Keratinocyte (primary cell): ENCODE measurements around the gene GPR176. TPM values are rescaled to one million over a fixed set of nuclear protein-coding genes. Genes with fewer than 3 reads are reported as not detected.

Source experiments
- DNase-seq: peaks from one replicate; pipeline ENCODE4 v3.0.0-alpha.2; 2011; ENCODE audit warnings: low read depth, missing footprints, low spot score
- FAIRE-seq: peaks from 2 replicates; lab custom pipeline; 2011; peaks lifted over from hg19 to GRCh38; lab: Jason Lieb, UNC
- H2AFZ ChIP-seq: 2 replicates; pipeline ENCODE4 v1.6.0; 2012; ENCODE audit warnings: low read length, control low read depth, inconsistent platforms; ENCODE audit not compliant: control insufficient read depth
- H3K27ac ChIP-seq: 2 replicates; pipeline ENCODE4 v1.5.1; 2011; ENCODE audit warnings: low read length; ENCODE audit not compliant: control insufficient read depth, insufficient read depth
- H3K27me3 ChIP-seq: 3 replicates; pipeline ENCODE4 v1.6.0; 2011; ENCODE audit warnings: low read length; ENCODE audit not compliant: control insufficient read depth, insufficient read depth; ENCODE audit errors: extremely low read depth
- H3K36me3 ChIP-seq, 2 experiments: 2 replicates in 1 of 2; 3 replicates in 1 of 2; pipeline ENCODE4 v1.5.1; 2011; ENCODE audit warnings: low read length in 2 of 2, mild to moderate bottlenecking in 1 of 2; ENCODE audit not compliant: control insufficient read depth in 2 of 2, insufficient read depth in 2 of 2; ENCODE audit errors: extremely low read depth in 1 of 2
- H3K4me1 ChIP-seq: 3 replicates; pipeline ENCODE4 v1.5.1; 2011; ENCODE audit warnings: low read length; ENCODE audit not compliant: control insufficient read depth, insufficient read depth; ENCODE audit errors: extremely low read depth
- H3K4me2 ChIP-seq: 3 replicates; pipeline ENCODE4 v1.6.0; 2011; ENCODE audit warnings: low read depth, low read length; ENCODE audit not compliant: control insufficient read depth, insufficient read depth; ENCODE audit errors: extremely low read depth
- H3K4me3 ChIP-seq, 3 experiments: fragments of 200-600 bp in 1 of 3; sonication (generic) in 1 of 3; 2 replicates in 2 of 3; 3 replicates in 1 of 3; pipeline ENCODE4 v1.5.1; 2011 to 2016; ENCODE audit warnings: low read length in 3 of 3, mild to moderate bottlenecking in 3 of 3, control low read depth in 2 of 3, inconsistent platforms in 1 of 3, low read depth in 1 of 3, mixed read lengths in 1 of 3, mixed run types in 1 of 3, moderate library complexity in 1 of 3; ENCODE audit not compliant: control insufficient read depth in 2 of 3, insufficient read depth in 2 of 3; ENCODE audit errors: extremely low read depth in 1 of 3
- H3K79me2 ChIP-seq: 2 replicates; pipeline ENCODE4 v1.6.0; 2012; ENCODE audit warnings: low read length; ENCODE audit not compliant: control insufficient read depth, insufficient read depth
- H3K9ac ChIP-seq: 3 replicates; pipeline ENCODE4 v1.6.0; 2011; ENCODE audit warnings: low read length; ENCODE audit not compliant: control insufficient read depth, insufficient read depth; ENCODE audit errors: extremely low read depth
- H3K9me1 ChIP-seq: 3 replicates; pipeline ENCODE4 v1.6.0; 2011; ENCODE audit warnings: low read length; ENCODE audit not compliant: control insufficient read depth, insufficient read depth; ENCODE audit errors: extremely low read depth
- H3K9me3 ChIP-seq: 2 replicates; pipeline ENCODE4 v1.5.1; 2012; ENCODE audit warnings: low read depth, low read length; ENCODE audit not compliant: control insufficient read depth
- H4K20me1 ChIP-seq: 3 replicates; pipeline ENCODE4 v1.6.0; 2011; ENCODE audit warnings: low read length; ENCODE audit not compliant: control insufficient read depth, insufficient read depth; ENCODE audit errors: extremely low read depth
- EZH2 ChIP-seq: IDR thresholded peaks from one replicate; pipeline ENCODE4 v1.6.1; 2012; ENCODE audit warnings: inconsistent platforms, mild to moderate bottlenecking, low read length, moderate library complexity
- dilution Hi-C: fragments of 300-500 bp; cut with MboI; formaldehyde crosslinking; loops from one replicate; pipeline ENCODE4 v1.7.0; 2020; ENCODE audit warnings: low sequenced_read_pairs; ENCODE audit not compliant: extremely low pct_ligation_motif_present
- polyA plus RNA-seq, 5 experiments: library from polyadenylated mRNA; depleted of rRNA in 3 of 5; stranded (reverse) in 3 of 5; stranded (forward) in 1 of 5; unstranded in 1 of 5; fragments of >200 nt; gene quantifications; 1 replicate in 1 of 5; 2 replicates in 3 of 5; 3 replicates in 1 of 5; pipeline versions ENCODE4 v1.2.1 to v1.2.3, GENCODE V29; 2011 to 2012; ENCODE audit warnings: missing spikeins in 2 of 5, low read depth in 1 of 5, low replicate concordance in 1 of 5
- TF ChIP-seq, protein P1 (sequence below), 3 experiments: IDR thresholded peaks in 1 of 3; conservative IDR thresholded peaks in 1 of 3; optimal IDR thresholded peaks in 1 of 3; 2 replicates in 2 of 3; 3 replicates in 1 of 3; pipeline versions ENCODE3 to v1.5.1; 2011; ENCODE audit warnings: low read length in 3 of 3, mild to moderate bottlenecking in 3 of 3, moderate library complexity in 2 of 3, control low read depth in 1 of 3, inconsistent platforms in 1 of 3; ENCODE audit not compliant: insufficient read depth in 2 of 3; ENCODE audit errors: extremely low read depth in 1 of 3

GPR176 gene
- polyA plus RNA-seq, 1 donor (not counting 4 experiments of a cell fraction or from before 2014, with no cell fraction given): 12.5 TPM

DNA sequence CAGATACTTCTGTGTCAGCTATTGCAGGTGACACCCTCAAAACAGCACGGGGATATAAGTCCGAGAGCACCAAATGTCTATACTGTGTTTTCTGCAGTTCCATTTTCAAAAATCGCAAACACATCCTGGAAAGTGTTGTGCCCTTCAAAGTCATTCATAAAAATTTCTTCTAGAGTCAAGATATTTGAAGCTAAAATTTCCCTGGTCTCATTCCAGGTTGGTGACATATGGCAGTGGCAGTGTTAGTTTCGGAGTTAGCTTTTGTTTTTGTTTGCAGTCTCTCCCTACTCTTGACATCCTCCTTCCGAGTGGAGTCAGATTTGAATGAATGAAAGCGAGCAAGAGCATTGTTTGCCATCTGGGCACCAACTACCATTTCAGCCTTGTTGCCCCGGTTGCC is 134.2 kb downstream of the GPR176 start:
- Histone ChIP-seq H3K79me2 (peaks cover 8% of the 10 kb centered on the region), H3K9ac (no peak overlapping the region), H3K4me1 (peaks cover 11% of the 10 kb centered on the region), H3K9me3 (no peaks in the 10 kb centered on the region), H3K4me2 (no peak overlapping the region), H3K4me3 (no peak overlapping the region), H2AFZ (no peak overlapping the region), H3K27me3 (no peaks in the 10 kb centered on the region), H3K27ac (no peak overlapping the region), H3K9me1 (no peaks in the 10 kb centered on the region), H3K36me3 (no peaks in the 10 kb centered on the region), H4K20me1 (no peaks in the 10 kb centered on the region)
- DNase-seq: no peak
- no peak for TF ChIP-seq EZH2
- TF ChIP-seq, protein P1, sequence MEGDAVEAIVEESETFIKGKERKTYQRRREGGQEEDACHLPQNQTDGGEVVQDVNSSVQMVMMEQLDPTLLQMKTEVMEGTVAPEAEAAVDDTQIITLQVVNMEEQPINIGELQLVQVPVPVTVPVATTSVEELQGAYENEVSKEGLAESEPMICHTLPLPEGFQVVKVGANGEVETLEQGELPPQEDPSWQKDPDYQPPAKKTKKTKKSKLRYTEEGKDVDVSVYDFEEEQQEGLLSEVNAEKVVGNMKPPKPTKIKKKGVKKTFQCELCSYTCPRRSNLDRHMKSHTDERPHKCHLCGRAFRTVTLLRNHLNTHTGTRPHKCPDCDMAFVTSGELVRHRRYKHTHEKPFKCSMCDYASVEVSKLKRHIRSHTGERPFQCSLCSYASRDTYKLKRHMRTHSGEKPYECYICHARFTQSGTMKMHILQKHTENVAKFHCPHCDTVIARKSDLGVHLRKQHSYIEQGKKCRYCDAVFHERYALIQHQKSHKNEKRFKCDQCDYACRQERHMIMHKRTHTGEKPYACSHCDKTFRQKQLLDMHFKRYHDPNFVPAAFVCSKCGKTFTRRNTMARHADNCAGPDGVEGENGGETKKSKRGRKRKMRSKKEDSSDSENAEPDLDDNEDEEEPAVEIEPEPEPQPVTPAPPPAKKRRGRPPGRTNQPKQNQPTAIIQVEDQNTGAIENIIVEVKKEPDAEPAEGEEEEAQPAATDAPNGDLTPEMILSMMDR (optimal IDR thresholded peaks at IDR 0.05 in 1 of 3, IDR thresholded peaks at IDR 0.05 in 1 of 3, conservative IDR thresholded peaks at IDR 0.05 in 1 of 3; ENCODE audit: extremely low read depth in 1 of 3, insufficient read depth in 2 of 3, low read length in 3 of 3): no peak
- dilution Hi-C loops: no loop called here
- FAIRE-seq: no peak

DNA sequence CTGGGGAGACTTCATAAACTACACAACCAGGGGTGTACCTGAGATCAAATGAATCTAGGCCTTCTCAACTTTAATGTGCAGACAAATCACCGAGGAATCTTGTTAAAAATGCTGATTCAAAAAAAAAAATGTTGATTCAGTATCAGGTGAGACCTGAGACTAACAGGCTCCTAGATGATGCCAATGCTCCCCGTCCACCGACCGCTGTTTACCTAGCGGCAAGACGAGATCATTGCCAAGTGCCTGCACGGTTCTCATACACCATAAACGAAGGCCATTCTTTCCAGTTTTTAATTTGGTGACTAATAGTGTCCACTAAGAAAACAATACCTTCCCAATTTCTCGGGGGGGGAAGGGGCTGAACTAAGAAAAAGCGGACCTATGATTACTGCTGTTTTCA is 134.9 kb downstream of the GPR176 start:
- Histone ChIP-seq H2AFZ (no peak overlapping the region), H3K9me3 (no peaks in the 10 kb centered on the region), H4K20me1 (no peaks in the 10 kb centered on the region), H3K27ac (no peak overlapping the region), H3K4me1 (peaks cover 11% of the 10 kb centered on the region), H3K36me3 (no peaks in the 10 kb centered on the region), H3K9ac (no peak overlapping the region), H3K9me1 (no peaks in the 10 kb centered on the region), H3K4me3 (no peak overlapping the region), H3K27me3 (no peaks in the 10 kb centered on the region), H3K4me2 (no peak overlapping the region), H3K79me2 (peaks cover 8% of the 10 kb centered on the region)
- DNase-seq (no peak), FAIRE-seq (no peak)
- TF ChIP-seq, protein P1 (optimal IDR thresholded peaks at IDR 0.05 in 1 of 3, IDR thresholded peaks at IDR 0.05 in 1 of 3, conservative IDR thresholded peaks at IDR 0.05 in 1 of 3; ENCODE audit: extremely low read depth in 1 of 3, insufficient read depth in 2 of 3, low read length in 3 of 3): no peak
- TF ChIP-seq EZH2: no peak
- dilution Hi-C loops: no loop called here
